Dedifferentiated amniotic fluid mesenchymal stem cell (primary cell): Measurements from ENCODE around the gene GSK3B.

ENCODE experiments used
- DNase-seq: peaks from one replicate; pipeline ENCODE4 v3.0.0-alpha.2; 2016; ENCODE audit errors: extremely low spot score

GSK3B gene

GRCh38 chr3:119779731-119780383, 314.4 kb downstream of the GSK3B start:
- no peak for DNase-seq

- DNase-seq = no peak
Measured at GRCh38 chr3:119778811-119779210, 315.4 kb downstream of the GSK3B start.

DNA sequence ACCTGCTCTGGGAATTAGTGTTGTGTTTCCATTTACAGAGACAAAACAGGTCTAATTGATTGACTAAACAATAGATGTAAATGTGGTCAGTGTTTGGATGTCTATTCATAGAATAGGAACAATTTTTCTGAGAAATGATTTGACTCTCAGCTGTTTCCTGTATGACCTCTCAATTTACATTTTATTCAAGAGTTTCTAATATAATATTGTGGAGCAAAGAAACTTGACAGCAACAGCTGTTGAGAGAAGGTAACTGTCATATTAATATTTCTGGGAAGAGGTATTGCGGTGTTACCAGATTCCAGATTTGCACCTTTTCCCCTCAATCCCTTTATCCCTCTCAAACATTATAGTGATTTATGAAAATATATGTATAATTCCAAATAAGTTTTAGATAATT, 316.1 kb downstream of the GSK3B start:
- no peak for DNase-seq

- DNase-seq = no peak
Measured at GRCh38 chr3:119776304-119776703, 317.9 kb downstream of the GSK3B start.

GRCh38 chr3:119774444-119774843, 319.8 kb downstream of the GSK3B start:
- no peak for DNase-seq
